ENCODE results near the gene BRD7. TPM values are rescaled to one million over a fixed set of nuclear protein-coding genes. Genes with fewer than 3 reads are reported as not detected.

The BRD7 gene
- total RNA-seq, 1 donor from 2014 or later = 61.3 TPM

DNA sequence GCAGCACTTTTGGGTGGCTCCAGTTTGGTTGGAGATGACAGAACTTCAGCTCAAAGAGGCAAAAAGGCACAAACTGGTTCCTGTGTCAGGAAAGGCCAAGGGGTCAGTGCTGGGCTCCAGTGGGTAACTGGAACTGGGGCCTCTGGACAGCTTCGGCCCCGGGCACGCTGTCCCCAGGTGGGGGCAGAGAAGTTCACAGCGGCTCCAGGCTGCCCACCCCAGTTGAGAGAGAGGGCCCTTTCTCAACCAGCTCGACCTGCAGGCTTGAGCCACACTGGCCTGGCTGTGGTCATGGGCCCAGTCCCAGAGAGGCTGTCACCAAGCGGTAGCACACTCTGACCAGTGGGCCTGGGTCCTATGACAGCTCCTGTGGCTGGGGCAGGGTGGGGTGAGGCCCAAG lies 77.9 kb downstream of the BRD7 start:
- H3K4me3 ChIP-seq (ENCODE audit: low read depth, low read length) = no peak overlapping the region
- TF ChIP-seq, protein P1, sequence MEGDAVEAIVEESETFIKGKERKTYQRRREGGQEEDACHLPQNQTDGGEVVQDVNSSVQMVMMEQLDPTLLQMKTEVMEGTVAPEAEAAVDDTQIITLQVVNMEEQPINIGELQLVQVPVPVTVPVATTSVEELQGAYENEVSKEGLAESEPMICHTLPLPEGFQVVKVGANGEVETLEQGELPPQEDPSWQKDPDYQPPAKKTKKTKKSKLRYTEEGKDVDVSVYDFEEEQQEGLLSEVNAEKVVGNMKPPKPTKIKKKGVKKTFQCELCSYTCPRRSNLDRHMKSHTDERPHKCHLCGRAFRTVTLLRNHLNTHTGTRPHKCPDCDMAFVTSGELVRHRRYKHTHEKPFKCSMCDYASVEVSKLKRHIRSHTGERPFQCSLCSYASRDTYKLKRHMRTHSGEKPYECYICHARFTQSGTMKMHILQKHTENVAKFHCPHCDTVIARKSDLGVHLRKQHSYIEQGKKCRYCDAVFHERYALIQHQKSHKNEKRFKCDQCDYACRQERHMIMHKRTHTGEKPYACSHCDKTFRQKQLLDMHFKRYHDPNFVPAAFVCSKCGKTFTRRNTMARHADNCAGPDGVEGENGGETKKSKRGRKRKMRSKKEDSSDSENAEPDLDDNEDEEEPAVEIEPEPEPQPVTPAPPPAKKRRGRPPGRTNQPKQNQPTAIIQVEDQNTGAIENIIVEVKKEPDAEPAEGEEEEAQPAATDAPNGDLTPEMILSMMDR (IDR thresholded peaks at IDR 0.05; ENCODE audit: insufficient read depth, low read length, poor library complexity, severe bottlenecking) = no peak
- H3K27me3 ChIP-seq (ENCODE audit: control insufficient read depth, insufficient read depth, low read length) = no peaks in the 10 kb centered on the region
- no peak for DNase-seq (ENCODE audit: low read depth)
- no peaks in the 10 kb centered on the region for H3K36me3 ChIP-seq (ENCODE audit: control insufficient read depth, insufficient read depth, low read length)

DNA sequence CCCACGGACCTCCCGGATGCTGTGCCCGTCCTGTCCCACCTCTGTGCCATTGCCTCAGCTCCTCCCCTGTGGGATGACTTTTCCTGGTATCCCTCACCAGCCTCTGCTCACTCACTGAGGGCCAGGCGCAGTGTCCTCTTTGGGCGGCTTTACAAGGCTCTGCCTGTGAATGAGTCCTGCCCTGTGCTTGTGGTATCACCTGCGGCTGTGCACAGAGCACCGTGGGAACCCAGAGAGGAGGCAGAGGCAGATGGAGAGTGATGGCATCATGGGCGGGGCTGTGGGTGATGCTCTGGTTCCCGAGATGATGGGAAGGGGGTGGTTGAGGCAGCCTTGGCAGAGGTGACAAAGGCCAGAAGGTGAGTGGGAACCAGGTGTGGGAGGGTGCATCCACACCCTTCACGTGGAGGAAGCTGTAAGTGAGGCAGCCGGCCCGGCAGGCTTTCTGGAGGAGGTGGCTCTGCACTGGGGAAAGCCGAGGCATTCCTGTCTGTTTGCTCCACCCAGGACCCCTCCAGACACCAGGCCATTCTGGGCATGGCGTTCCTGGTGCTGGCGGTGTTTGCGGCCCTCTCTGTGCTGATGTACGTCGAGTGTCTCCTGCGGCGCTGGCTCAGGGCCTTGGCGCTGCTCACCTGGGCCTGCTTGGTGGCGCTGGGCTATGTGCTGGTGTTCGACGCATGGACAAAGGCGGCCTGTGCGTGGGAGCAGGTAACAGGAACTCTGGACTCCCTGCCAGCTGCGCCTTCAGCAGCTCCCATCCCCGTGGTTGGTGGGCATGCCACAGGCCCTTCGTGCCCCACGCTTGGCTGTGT lies 78.6 kb downstream of the BRD7 start:
- DNase-seq (ENCODE audit: low read depth) = no peak
- TF ChIP-seq, protein P1 (IDR thresholded peaks at IDR 0.05; ENCODE audit: insufficient read depth, low read length, poor library complexity, severe bottlenecking) = no peak
- Histone ChIP-seq H3K4me3 (ENCODE audit: low read depth, low read length) (no peak overlapping the region), H3K36me3 (ENCODE audit: control insufficient read depth, insufficient read depth, low read length) (no peaks in the 10 kb centered on the region), H3K27me3 (ENCODE audit: control insufficient read depth, insufficient read depth, low read length) (no peaks in the 10 kb centered on the region)

DNA sequence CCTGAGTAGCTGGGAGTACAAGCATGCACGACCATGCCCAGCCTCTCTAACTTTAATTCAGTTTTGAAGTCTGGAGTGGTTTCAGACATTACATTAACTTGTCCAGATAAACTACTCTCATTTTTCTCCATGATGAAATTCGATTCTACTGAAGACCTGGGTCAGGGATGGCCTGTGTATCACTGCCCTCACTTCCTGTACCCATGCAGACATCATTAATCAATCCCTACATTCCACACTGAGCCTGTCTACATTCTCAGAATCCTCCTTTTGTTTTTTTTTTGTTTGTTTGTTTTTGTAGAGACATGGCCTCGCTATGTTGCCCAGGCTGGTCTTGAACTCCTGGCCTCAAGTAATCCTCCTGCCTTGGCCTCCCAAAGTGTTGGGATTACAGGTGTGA lies 79.9 kb downstream of the BRD7 start:
- DNase-seq (ENCODE audit: low read depth) = no peak
- Histone ChIP-seq H3K4me3 (ENCODE audit: low read depth, low read length) (no peak overlapping the region), H3K27me3 (ENCODE audit: control insufficient read depth, insufficient read depth, low read length) (no peaks in the 10 kb centered on the region), H3K36me3 (ENCODE audit: control insufficient read depth, insufficient read depth, low read length) (no peaks in the 10 kb centered on the region)
- TF ChIP-seq, protein P1 (IDR thresholded peaks at IDR 0.05; ENCODE audit: insufficient read depth, low read length, poor library complexity, severe bottlenecking) = no peak

DNA sequence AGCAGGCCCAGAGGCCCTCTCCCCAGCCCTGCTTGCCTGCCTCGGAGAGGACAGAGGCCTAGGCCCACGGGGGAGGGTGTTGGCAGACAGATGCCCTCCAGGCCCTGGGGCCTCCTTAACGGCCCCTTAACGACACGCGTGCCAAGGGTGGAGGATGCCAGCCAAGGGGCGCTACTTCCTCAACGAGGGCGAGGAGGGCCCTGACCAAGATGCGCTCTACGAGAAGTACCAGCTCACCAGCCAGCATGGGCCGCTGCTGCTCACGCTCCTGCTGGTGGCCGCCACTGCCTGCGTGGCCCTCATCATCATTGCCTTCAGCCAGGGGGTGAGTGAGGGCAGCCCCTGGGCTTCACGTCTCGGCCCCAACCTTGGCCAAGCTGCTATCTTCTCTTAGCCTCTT lies 80.8 kb downstream of the BRD7 start:
- Histone ChIP-seq H3K4me3 (ENCODE audit: low read depth, low read length) (no peak overlapping the region), H3K27me3 (ENCODE audit: control insufficient read depth, insufficient read depth, low read length) (no peaks in the 10 kb centered on the region), H3K36me3 (ENCODE audit: control insufficient read depth, insufficient read depth, low read length) (no peaks in the 10 kb centered on the region)
- DNase-seq (ENCODE audit: low read depth) = no peak
- TF ChIP-seq, protein P1 (IDR thresholded peaks at IDR 0.05; ENCODE audit: insufficient read depth, low read length, poor library complexity, severe bottlenecking) = no peak

DNA sequence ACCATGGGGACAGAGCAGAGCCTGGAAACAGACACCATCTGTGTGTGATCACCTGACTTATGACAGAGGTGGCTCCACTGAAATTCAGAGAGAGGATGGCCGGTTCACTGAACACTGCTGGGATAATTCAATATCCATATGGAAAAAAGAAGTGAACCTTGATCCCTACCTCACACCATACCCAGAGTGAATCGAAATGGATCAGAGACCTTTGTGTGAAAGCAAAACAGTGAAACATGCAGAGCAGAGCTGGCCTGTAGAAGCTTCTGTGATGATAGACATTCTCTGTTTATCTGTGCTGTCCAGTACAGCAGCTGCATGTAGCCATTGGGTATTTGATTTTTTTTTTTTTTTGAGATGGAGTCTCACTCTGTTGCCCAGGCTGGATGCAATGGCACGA lies 82.1 kb downstream of the BRD7 start:
- H3K27me3 ChIP-seq (ENCODE audit: control insufficient read depth, insufficient read depth, low read length) = no peaks in the 10 kb centered on the region
- DNase-seq (ENCODE audit: low read depth) = no peak
- TF ChIP-seq, protein P1 (IDR thresholded peaks at IDR 0.05; ENCODE audit: insufficient read depth, low read length, poor library complexity, severe bottlenecking) = no peak
- H3K36me3 ChIP-seq (ENCODE audit: control insufficient read depth, insufficient read depth, low read length) = no peaks in the 10 kb centered on the region
- no peak overlapping the region for H3K4me3 ChIP-seq (ENCODE audit: low read depth, low read length)

Measured in kidney epithelial cell (primary cell).